ENCODE measurements around the gene ACTN1. TPM values are rescaled to one million over a fixed set of nuclear protein-coding genes. Genes with fewer than 3 reads are reported as not detected.
A peak's percentile ranks its signal among the peaks of the same experiment; 100 is the strongest.

ACTN1 gene
- total RNA-seq, 4 donors from 2014 or later, result 103 to 254 (median 136) TPM

DNA sequence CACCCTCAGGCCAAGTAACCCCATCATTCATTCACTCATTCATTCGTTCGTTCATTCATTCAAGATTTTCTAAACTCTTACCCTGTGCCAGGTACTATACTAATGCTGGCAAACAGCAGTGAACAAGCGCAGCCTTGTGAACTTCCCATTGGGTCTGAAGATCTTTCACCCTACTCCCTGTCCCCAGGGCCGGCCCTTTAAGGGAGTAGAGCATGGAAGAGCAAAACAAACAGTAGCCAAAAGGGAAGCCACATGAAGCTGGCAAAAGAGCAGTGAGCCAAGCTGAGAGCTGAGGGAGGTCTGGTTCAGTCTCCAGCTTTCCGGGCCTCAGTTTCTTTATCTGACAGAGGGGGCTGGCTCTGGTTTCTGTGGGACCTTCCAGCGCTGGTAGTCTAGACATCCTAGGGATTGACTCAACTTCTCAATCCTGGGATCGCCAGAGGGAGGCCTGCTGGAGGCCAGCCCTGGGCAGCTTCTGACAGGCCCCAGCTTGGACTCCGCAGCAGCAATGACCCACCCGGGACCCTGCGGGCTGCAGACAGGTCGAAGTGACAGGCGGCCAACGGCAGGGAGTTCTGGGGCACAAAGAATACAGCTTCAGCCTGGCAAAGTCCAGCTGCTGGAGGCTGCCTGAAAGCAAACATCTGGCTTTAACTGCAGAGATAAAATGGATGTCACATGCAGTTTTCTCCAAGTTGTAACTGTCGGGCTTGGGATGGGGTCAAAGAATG lies 27.1 kb downstream of the ACTN1 start:
- DNase-seq (ENCODE audit: low spot score), result no peak
- no peak for ATAC-seq (ENCODE audit: low FRiP score)
- TF ChIP-seq CTCF (IDR thresholded peaks at IDR 0.05), result no peak

GRCh38 chr14:68951035-68951797 lies 27.9 kb downstream of the ACTN1 start:
- ATAC-seq (ENCODE audit: low FRiP score) (peak; percentile 85), DNase-seq (ENCODE audit: low spot score) (peak; percentile 89)
- no peak for TF ChIP-seq CTCF (IDR thresholded peaks at IDR 0.05)

GRCh38 chr14:68950111-68950510 lies 29.0 kb downstream of the ACTN1 start:
- no peak for TF ChIP-seq CTCF (IDR thresholded peaks at IDR 0.05)
- no peak for ATAC-seq (ENCODE audit: low FRiP score)
- DNase-seq (ENCODE audit: low spot score), result no peak

DNA sequence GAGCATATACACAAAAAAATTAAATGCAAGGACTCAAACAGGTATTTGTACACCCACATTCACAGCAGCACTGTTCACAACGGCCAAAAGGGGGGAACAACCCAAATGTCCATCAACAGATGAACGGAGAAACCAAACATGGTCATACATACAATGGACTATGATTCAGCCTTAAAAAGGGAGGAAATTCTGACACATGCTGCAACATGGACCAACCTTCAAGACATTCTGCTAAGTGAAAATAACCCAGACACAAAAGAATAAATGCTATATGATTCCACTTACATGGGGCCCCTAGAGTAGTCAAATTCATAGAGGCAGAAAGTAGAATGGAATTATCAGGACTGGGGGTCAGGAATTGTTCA lies 29.5 kb downstream of the ACTN1 start:
- DNase-seq (ENCODE audit: low spot score) (no peak), ATAC-seq (ENCODE audit: low FRiP score) (no peak)
- TF ChIP-seq CTCF (IDR thresholded peaks at IDR 0.05), result no peak

- no peak for TF ChIP-seq CTCF (IDR thresholded peaks at IDR 0.05)
- DNase-seq (ENCODE audit: low spot score), result no peak
- ATAC-seq (ENCODE audit: low FRiP score), result no peak
Measured at GRCh38 chr14:68948686-68949600, 30.2 kb downstream of the ACTN1 start.

DNA sequence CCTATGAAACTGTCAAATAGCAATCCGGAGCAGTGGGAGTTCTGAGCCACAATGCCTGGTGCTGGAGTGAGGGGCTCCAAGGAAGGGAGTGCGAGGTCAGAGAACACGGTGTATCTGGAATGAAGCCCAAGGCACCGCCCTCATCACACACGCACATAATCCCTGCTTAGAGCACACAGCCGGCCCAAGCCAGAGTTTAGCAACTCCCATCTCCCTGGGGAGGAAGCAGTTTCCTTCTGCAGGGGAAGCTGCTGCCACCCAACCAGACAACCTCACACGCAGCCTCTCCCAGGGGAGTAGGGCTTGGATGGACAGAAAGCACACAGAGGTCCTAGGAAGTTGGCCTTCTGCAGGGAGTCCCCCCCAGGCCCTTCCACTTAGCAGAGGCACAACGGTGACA lies 31.3 kb downstream of the ACTN1 start:
- no peak for TF ChIP-seq CTCF (IDR thresholded peaks at IDR 0.05)
- ATAC-seq (ENCODE audit: low FRiP score), result no peak
- no peak for DNase-seq (ENCODE audit: low spot score)
